ENCODE data around the gene PGGT1B.

- TF ChIP-seq CTCF (IDR thresholded peaks at IDR 0.05), result no peak
- TF ChIP-seq POLR2A (IDR thresholded peaks at IDR 0.05), result no peak
Measured at GRCh38 chr5:115272297-115272958, 9.8 kb upstream of the PGGT1B start.

Data from thyroid gland (tissue), 4 donors.